Ishikawa (cell line): Measurements from ENCODE around the gene TPSAB1.

Experiments
- CEBPB ChIP-seq: IDR thresholded peaks from 2 replicates; pipeline ENCODE4 v1.6.1; 2012
- CREB1 ChIP-seq: IDR thresholded peaks from 2 replicates; pipeline ENCODE4 v1.6.1; 2012; ENCODE audit warnings: low read depth
- EGR1 ChIP-seq: IDR thresholded peaks from 2 replicates; pipeline ENCODE4 v1.6.1; 2012
- EP300 ChIP-seq: IDR thresholded peaks from 2 replicates; pipeline ENCODE4 v1.6.1; 2012; ENCODE audit warnings: borderline replicate concordance
- FOXM1 ChIP-seq: IDR thresholded peaks from 2 replicates; pipeline ENCODE4 v1.6.1; 2012; ENCODE audit warnings: low read depth, borderline replicate concordance
- RAD21 ChIP-seq: IDR thresholded peaks from 2 replicates; pipeline ENCODE4 v1.6.1; 2012; ENCODE audit warnings: low read depth
- REST ChIP-seq: IDR thresholded peaks from 2 replicates; pipeline ENCODE4 v1.6.1; 2012; ENCODE audit warnings: low read depth, mild to moderate bottlenecking
- TAF1 ChIP-seq: IDR thresholded peaks from 2 replicates; pipeline ENCODE4 v1.6.1; 2012; ENCODE audit warnings: low read depth, mild to moderate bottlenecking
- TCF12 ChIP-seq: IDR thresholded peaks from 2 replicates; pipeline ENCODE4 v1.6.1; 2012; ENCODE audit warnings: low read depth
- YY1 ChIP-seq: IDR thresholded peaks from 2 replicates; pipeline ENCODE4 v1.6.1; 2012; ENCODE audit warnings: low read depth
- ZBTB7A ChIP-seq: IDR thresholded peaks from 2 replicates; pipeline ENCODE4 v1.6.1; 2012; ENCODE audit warnings: low read depth
- TF ChIP-seq, protein P1 (sequence below): IDR thresholded peaks from 2 replicates; pipeline ENCODE4 v1.6.1; 2012
- TF ChIP-seq, protein P2 (sequence below): IDR thresholded peaks from 2 replicates; pipeline ENCODE4 v1.6.1; 2012

DNA sequence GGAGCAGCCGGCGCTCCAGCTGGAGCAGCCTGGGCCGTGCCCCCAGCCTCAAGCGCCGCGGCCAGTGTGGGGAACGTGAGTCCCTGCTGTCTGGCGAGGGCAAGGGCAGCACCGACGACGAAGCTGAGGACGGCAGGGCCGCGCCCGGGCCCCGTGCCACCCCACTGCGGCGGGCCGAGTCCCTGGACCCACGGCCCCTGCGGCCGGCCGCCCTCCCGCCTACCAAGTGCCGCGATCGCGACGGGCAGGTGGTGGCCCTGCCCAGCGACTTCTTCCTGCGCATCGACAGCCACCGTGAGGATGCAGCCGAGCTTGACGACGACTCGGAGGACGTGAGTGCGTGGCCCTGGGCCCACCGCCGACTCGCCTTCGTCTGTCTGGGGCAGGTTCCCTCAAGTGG is 31.4 kb upstream of the TPSAB1 start:
- TF ChIP-seq REST: no peak
- TF ChIP-seq RAD21: no peak
- no peak for TF ChIP-seq CREB1
- no peak for TF ChIP-seq YY1
- no peak for TF ChIP-seq TAF1
- no peak for TF ChIP-seq FOXM1
- no peak for TF ChIP-seq EGR1
- no peak for TF ChIP-seq ZBTB7A
- no peak for TF ChIP-seq CEBPB
- no peak for TF ChIP-seq EP300
- TF ChIP-seq, protein P1, sequence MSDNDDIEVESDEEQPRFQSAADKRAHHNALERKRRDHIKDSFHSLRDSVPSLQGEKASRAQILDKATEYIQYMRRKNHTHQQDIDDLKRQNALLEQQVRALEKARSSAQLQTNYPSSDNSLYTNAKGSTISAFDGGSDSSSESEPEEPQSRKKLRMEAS: no peak
- TF ChIP-seq TCF12: no peak
- TF ChIP-seq, protein P2, sequence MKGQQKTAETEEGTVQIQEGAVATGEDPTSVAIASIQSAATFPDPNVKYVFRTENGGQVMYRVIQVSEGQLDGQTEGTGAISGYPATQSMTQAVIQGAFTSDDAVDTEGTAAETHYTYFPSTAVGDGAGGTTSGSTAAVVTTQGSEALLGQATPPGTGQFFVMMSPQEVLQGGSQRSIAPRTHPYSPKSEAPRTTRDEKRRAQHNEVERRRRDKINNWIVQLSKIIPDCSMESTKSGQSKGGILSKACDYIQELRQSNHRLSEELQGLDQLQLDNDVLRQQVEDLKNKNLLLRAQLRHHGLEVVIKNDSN: no peak
